Effector memory CD8-positive, alpha-beta T cell (primary cell): ENCODE data around the gene SLC50A1.

Experiments used
- ATAC-seq: fragments of 150-1000 bp; cut with Tn5 transposase; replicated peaks from 2 replicates; pipeline ENCODE4 v1.10.0; 2021; ENCODE audit warnings: mild to moderate bottlenecking, moderate library complexity
- DNase-seq, 3 experiments: peaks; one replicate each; pipeline ENCODE4 v3.0.0; 2021
- H3K27ac Mint-ChIP-seq, 2 donors: one replicate each; pipeline ENCODE4 v1.8.0; 2022; ENCODE audit warnings: mild to moderate bottlenecking in 2 of 2, mixed read lengths in 2 of 2, moderate library complexity in 2 of 2
- H3K27me3 Mint-ChIP-seq, 2 donors: one replicate each; pipeline ENCODE4 v1.8.0; 2022; ENCODE audit warnings: mixed read lengths in 2 of 2
- H3K36me3 Mint-ChIP-seq: one replicate; pipeline ENCODE4 v1.8.0; 2022; ENCODE audit warnings: mild to moderate bottlenecking, moderate library complexity, mixed read lengths; ENCODE audit not compliant: insufficient read depth
- H3K4me1 Mint-ChIP-seq, 2 donors: one replicate each; pipeline ENCODE4 v1.8.0; 2022; ENCODE audit warnings: low read depth in 2 of 2, mixed read lengths in 2 of 2
- H3K4me3 Mint-ChIP-seq, 2 donors: one replicate each; pipeline ENCODE4 v1.8.0; 2022; ENCODE audit warnings: mild to moderate bottlenecking in 2 of 2, mixed read lengths in 2 of 2, moderate library complexity in 2 of 2
- H3K9me3 Mint-ChIP-seq, 2 donors: one replicate each; pipeline ENCODE4 v1.8.0; 2022; ENCODE audit warnings: mixed read lengths in 2 of 2

SLC50A1 gene

DNA sequence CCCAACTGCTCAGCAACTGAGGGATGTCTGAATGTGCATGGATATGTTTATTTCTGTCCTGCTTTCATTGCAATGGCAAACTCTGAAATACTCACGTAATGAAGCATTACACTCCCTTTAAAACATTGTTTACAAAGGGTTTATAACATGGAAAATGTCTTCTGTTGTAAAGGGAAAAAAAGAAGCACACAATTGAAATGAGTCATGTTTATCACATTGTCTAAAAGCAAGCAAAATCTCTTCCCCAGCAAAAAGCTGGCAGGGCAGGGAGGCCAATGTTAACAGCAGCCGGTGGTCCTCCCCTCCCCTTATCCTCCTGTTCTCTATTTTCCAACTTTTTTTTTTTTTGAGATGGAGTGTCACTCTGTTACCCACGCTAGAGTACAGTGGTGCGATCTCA lies 11.9 kb upstream of the SLC50A1 start:
- no peaks in the 10 kb centered on the region for H3K9me3 Mint-ChIP-seq
- no peak overlapping the region for H3K4me3 Mint-ChIP-seq
- H3K27ac Mint-ChIP-seq, result no peak overlapping the region
- DNase-seq, result no peak
- no peak for ATAC-seq
- peaks cover 19 to 20% of the 10 kb centered on the region in 2 donors for H3K4me1 Mint-ChIP-seq
- peaks cover 0 to 52% of the 10 kb centered on the region in 2 donors for H3K27me3 Mint-ChIP-seq
- peaks cover 7% of the 10 kb centered on the region for H3K36me3 Mint-ChIP-seq

DNA sequence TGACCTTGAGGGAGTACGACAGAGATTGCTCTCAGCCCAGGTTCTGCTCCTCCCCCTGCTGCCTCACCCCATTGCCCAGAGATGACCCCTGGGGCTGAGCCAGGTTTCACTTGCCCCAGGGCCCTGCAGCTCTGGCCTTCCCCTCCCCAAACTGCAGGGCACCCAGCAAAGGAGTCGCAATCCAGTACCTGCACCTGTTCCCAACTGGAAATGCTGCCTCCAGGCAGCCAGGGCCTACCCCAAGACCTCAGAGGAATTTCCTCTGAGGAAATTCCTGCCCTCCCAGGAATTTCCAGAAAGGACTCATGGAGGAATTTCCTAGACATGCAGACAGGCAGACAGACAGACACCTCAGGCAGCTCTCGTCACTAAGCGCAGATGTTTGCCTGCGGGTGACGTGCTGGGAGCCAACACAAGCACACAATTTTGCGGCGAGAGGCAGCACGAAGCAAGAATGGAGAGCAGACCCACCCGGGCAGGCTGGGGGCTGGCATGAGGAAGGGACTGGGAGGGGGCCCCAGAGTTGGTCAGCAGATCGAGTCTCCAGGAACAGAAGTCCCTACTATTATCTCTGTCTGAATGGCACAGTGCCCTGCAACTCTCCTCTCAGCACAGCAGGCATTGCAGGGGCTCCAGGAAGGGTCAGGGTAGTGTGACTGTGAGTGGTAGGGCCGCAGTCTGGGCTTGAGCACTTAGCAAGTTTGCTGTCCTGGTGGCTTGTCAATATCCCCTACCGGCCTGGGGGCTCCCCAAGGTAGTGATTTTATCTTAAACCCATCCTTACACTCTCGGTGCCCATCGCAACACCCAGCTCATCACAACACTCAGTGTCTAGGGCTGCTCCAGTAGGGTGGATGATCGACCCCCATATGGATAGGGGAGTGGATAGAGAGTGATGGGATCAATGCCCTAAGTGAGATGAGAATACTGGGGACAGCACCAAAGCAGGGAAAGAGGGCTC lies 10.9 kb upstream of the SLC50A1 start:
- Mint-ChIP-seq H3K4me3 (no peak overlapping the region), H3K4me1 (peaks cover 23 to 26% of the 10 kb centered on the region in 2 donors), H3K27ac (no peak overlapping the region), H3K27me3 (peaks cover 0 to 62% of the 10 kb centered on the region in 2 donors), H3K9me3 (no peaks in the 10 kb centered on the region), H3K36me3 (peaks cover 11% of the 10 kb centered on the region)
- no peak for DNase-seq
- ATAC-seq, result no peak

DNA sequence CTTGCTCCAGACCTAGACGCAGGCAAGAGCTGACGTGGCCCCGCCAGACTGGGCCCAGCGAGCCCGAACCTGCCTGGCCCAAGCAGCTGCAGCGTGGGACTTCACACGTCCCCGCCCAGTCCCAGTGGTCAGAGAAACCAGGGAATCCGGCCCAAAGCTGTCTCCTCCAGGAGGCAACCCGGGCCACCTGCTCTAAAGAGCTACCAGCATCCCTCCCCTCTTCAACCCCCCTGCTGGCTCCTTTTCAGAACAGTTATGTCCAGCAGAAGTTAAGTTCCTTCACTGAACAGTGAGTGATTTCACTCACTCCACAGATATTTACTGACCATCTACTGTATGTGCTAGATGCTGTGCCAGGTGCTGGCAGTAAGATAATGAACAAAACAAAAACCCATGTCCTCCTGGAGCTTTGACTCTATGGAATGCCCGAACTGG lies 10.1 kb upstream of the SLC50A1 start:
- no peak for DNase-seq
- Mint-ChIP-seq H3K27me3 (peaks cover 4 to 69% of the 10 kb centered on the region in 2 donors), H3K27ac (no peak overlapping the region), H3K4me3 (peak overlapping the region in 1 of 2 donors; percentile 67), H3K36me3 (peaks cover 11% of the 10 kb centered on the region), H3K4me1 (peaks cover 23 to 26% of the 10 kb centered on the region in 2 donors), H3K9me3 (no peaks in the 10 kb centered on the region)
- no peak for ATAC-seq

DNA sequence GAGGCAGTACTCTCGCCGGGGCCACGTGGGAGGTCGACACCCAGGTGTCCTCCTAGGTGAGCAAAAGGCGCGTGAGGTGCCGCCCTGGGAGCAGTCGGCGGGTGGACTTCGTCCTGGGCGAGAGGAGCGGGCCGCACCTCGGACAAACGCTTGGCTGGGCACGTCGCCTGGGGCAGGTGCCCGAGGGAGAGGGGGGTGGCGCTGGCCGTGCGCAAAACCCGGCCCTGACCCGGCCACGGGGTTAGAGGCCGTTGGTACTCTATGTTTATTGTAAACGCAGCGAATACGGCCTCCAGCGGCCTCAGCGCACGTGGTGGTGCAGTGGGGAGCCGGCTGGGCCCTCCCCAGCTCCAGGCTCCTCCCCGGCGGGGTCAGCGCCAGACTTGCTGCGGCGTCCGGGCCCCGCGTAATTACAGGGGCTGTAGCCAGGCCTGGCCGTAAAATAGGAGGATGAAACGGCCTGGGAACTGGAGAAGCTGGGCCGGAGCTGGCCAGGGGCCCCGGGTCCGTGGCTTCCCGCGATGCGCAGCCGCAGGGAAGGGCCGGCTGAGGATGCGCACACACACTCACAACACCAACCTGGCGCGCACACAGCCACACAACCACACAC lies 9.6 kb upstream of the SLC50A1 start:
- DNase-seq, result no peak
- peaks cover 8 to 72% of the 10 kb centered on the region in 2 donors for H3K27me3 Mint-ChIP-seq
- peak overlapping the region; percentile 91 to 92 for H3K4me3 Mint-ChIP-seq
- H3K9me3 Mint-ChIP-seq, result no peaks in the 10 kb centered on the region
- H3K36me3 Mint-ChIP-seq, result peaks cover 11% of the 10 kb centered on the region
- no peak overlapping the region for H3K27ac Mint-ChIP-seq
- ATAC-seq, result no peak
- H3K4me1 Mint-ChIP-seq, result peaks cover 23 to 26% of the 10 kb centered on the region in 2 donors

DNA sequence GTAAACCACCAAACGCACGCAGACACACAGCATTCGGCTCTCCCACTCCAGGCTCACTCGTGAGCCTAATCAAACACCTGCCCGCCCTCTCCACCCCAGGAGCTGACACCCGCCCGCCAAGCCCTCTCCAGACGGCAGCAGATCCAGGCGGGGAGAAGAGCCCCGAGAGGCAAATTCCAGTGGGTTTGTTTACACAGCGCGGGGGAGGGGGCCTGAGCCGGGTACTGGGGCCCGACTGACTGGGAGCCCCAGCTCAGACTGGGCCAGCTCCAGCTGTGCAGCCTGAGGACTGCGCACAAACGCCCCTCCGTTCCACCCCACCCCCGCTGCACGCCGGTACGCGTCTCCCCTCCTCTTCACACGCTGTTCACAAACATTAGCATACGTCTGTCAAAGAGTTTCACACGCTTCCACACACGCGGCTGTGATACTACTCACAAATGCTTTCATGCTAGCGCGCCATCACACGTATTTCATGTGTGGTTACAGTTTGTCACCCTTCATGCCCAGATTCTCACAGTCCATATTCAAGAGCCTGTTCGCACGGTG lies 9.0 kb upstream of the SLC50A1 start:
- Mint-ChIP-seq H3K4me1 (peaks cover 23 to 26% of the 10 kb centered on the region in 2 donors), H3K27me3 (peaks cover 8 to 71% of the 10 kb centered on the region in 2 donors), H3K27ac (peak overlapping the region in 1 of 2 donors; percentile 4), H3K4me3 (peak overlapping the region; percentile 91 to 92), H3K9me3 (no peaks in the 10 kb centered on the region), H3K36me3 (peaks cover 9% of the 10 kb centered on the region)
- peak; percentile 87 for ATAC-seq
- DNase-seq, result peak; percentile 28 to 45 (median 42)

DNA sequence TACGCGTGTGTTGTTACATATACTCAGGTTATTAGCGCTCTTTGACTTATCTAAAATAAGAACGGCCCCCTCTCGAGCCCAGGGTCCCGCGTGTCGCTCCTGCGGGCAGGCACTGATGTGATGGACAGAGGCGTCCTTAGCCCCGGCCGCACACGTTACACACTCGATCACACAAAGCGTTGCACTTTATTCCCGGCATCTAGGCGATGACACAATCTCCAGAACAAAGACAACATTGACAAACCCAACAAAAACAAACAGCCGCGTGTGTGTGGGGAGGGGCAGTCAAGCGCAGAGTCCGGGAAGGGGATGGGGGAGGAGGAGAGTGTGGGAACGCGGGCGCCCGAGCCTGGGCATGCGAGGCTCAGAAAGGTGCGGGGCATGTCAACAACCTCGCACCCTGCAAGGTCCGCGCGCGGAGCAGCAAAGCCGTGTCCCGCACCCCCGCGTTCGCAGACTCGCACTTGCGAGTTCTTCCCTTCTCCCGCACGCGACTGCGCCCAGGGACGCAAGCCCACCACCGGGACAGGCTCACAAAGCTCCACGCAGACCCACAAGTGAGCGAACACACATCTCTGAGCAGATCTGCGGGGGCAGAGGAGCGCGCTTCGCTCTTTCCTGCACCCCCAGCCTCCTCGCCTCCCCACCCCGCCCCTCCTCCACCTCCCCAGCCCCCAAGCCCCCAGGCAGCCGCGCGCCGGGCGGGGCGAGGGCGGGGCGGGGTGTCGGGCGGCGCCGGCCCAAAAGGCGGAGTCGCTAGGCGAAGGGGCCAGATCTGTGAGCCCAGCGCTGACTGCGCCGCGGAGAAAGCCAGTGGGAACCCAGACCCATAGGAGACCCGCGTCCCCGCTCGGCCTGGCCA lies 8.3 kb upstream of the SLC50A1 start, which contains the start of gene EFNA1:
Gene EFNA1 (plus strand): TSS at position 772 of the 862 bp plus-strand sequence. CDS start 102 bp downstream, outside the sequence.
- Mint-ChIP-seq H3K4me3 (peak within 1 kb of the TSS; percentile 91 to 92), H3K27ac (peak within 1 kb of the TSS; percentile 4 to 64), H3K4me1 (peaks cover 23 to 26% of the 10 kb centered on the region in 2 donors), H3K9me3 (no peaks in the 10 kb centered on the region), H3K27me3 (peaks cover 8 to 71% of the 10 kb centered on the region in 2 donors), H3K36me3 (peaks cover 7% of the 10 kb centered on the region)
- ATAC-seq, result peak; percentile 49
- DNase-seq, result peak in 2 of 3 experiments; percentile 14 to 33

DNA sequence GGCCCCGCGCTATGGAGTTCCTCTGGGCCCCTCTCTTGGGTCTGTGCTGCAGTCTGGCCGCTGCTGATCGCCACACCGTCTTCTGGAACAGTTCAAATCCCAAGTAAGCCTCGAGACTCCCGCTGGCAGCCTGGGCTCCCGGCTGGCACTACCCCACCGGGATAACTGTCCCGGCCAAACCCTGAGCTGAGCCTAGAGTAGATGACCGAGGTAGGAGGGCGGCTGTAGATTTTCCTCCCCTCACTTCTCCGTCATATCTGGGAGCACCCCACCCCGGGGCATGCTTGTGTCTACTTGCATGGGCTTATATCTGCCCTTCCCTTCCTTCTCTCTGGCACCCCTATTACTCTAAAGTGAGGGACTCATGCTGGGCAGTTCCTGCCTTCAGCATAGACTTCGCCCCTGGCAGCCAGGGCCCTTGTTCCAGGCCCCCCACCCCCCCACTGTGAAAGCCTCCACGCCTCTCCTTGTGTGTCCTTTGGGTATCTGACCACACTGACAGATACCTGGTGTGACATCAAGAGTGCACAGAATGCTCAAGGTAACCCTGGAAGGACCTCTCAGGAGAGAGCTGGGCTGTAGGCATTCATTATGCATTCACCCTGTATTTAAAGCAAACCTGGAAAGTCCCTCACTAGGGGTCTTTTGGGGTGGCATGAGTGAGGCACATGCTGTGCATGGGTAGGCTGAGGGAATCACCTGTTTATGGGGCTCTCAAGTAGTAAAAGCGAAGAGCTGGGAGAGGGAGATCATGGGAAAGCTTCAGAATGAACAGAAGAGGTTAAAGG lies 7.5 kb upstream of the SLC50A1 start:
- no peak for DNase-seq
- Mint-ChIP-seq H3K27me3 (peaks cover 8 to 71% of the 10 kb centered on the region in 2 donors), H3K27ac (peak overlapping the region in 1 of 2 donors; percentile 64), H3K36me3 (peaks cover 7% of the 10 kb centered on the region), H3K4me1 (peaks cover 23 to 26% of the 10 kb centered on the region in 2 donors), H3K4me3 (peak overlapping the region; percentile 91 to 92), H3K9me3 (no peaks in the 10 kb centered on the region)
- no peak for ATAC-seq

DNA sequence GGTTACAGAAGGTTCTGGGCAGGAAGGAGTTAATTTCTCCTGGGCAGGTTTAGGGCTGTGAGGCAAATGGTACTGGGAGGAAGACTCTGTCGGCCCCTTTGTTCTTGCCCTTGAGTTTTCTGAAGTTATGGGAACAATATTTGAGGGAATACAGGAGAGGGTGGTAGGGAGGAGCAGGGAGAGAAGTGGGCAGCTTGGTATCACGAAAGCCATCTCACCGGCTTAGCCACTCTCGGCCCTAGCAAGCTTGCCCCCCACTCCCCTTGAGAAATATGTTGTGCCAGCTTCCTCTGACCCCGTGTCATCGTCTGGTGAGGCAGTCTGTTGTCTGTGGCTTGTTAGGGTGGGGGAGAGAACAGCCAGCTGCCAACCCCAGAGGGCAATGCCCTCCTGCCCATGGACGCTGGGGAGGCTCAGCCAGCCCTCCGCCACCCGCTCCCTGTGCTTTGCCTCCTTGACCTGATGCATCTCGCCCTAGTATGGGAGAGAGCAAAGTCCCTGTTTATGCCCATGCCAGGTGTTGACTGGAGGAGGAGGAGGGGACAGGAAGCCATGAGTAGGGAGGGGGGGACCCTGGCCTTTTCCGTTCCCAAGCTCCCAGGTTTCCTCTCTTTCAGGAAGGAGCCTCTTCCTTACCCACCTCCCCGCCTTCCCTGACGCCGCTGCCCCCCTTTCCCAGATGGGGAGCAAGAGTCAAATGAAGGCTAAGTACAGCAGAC lies 6.7 kb upstream of the SLC50A1 start:
- H3K9me3 Mint-ChIP-seq, result no peaks in the 10 kb centered on the region
- peak overlapping the region; percentile 91 to 92 for H3K4me3 Mint-ChIP-seq
- no peak for ATAC-seq
- peaks cover 23 to 26% of the 10 kb centered on the region in 2 donors for H3K4me1 Mint-ChIP-seq
- peak overlapping the region in 1 of 2 donors; percentile 64 for H3K27ac Mint-ChIP-seq
- peaks cover 7% of the 10 kb centered on the region for H3K36me3 Mint-ChIP-seq
- DNase-seq, result peak in 1 of 3 experiments; percentile 9
- H3K27me3 Mint-ChIP-seq, result peaks cover 8 to 71% of the 10 kb centered on the region in 2 donors

DNA sequence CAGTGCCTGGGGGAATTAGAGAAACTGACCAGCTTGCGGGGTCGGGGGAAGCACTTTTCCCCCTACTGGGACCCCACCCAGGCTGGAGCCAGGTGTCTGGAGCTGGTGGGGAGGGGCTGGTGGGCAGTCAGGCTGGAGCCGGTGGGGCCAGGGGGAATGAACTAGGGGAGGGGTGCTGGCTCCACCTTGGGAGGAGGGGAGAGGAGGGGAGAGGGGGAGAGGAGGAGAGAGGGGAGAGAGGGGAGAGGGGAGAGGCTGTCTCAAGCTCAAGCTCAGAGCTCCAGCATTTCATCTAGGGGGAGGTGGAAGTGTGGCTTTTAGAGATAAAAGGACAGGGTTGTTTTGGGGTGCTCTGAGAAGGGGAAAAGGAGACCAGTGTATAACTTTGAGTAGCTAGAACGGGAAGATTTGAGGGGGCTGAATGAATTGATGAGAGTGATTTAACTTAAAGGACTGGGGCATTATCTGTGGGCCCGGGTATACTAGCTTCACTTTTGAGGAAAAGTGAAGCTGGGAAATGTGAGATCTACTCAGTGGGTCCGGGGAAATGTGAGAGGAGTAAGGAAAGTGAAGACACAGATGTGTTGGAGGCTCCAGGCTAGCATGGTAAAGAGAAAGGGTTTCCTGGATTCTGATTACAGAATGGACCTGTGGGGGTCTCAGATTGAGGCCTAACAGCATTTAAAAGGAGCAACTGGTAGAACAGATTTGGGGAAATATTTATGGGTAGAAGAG lies 5.2 kb upstream of the SLC50A1 start:
- H3K36me3 Mint-ChIP-seq, result peaks cover 12% of the 10 kb centered on the region
- DNase-seq (no peak), ATAC-seq (no peak)
- H3K4me1 Mint-ChIP-seq, result peaks cover 32 to 34% of the 10 kb centered on the region in 2 donors
- H3K27ac Mint-ChIP-seq, result no peak overlapping the region
- no peak overlapping the region for H3K4me3 Mint-ChIP-seq
- H3K9me3 Mint-ChIP-seq, result no peaks in the 10 kb centered on the region
- peaks cover 8 to 59% of the 10 kb centered on the region in 2 donors for H3K27me3 Mint-ChIP-seq

GRCh38 chr1:155131285-155131684 lies 4.4 kb upstream of the SLC50A1 start:
- Mint-ChIP-seq H3K9me3 (no peaks in the 10 kb centered on the region), H3K27ac (no peak overlapping the region), H3K27me3 (peaks cover 8 to 51% of the 10 kb centered on the region in 2 donors), H3K4me3 (no peak overlapping the region), H3K36me3 (peaks cover 18% of the 10 kb centered on the region), H3K4me1 (peaks cover 36 to 38% of the 10 kb centered on the region in 2 donors)
- ATAC-seq (no peak), DNase-seq (no peak)

- Mint-ChIP-seq H3K9me3 (no peaks in the 10 kb centered on the region), H3K4me3 (no peak overlapping the region), H3K27me3 (peaks cover 8 to 45% of the 10 kb centered on the region in 2 donors), H3K36me3 (peaks cover 21% of the 10 kb centered on the region), H3K27ac (no peak overlapping the region), H3K4me1 (peaks cover 33 to 40% of the 10 kb centered on the region in 2 donors)
- DNase-seq, result no peak
- no peak for ATAC-seq
These were observed 3.8 kb upstream of the SLC50A1 start for GRCh38 chr1:155131856-155132255.
